ENCODE results near the gene PKN3. TPM values are rescaled to one million over a fixed set of nuclear protein-coding genes. Genes with fewer than 3 reads are reported as not detected.

Gene PKN3
- total RNA-seq, 1 donor from 2014 or later = 3.1 TPM

- Histone ChIP-seq H3K79me2 (ENCODE audit: insufficient read depth, low read length) (no peaks in the 10 kb centered on the region), H3K4me3 (ENCODE audit: insufficient read depth, low read depth, low read length) (no peak overlapping the region), H3K4me1 (ENCODE audit: insufficient read depth, low read length) (no peaks in the 10 kb centered on the region), H2AFZ (ENCODE audit: low read depth, low read length) (no peak overlapping the region), H4K20me1 (ENCODE audit: insufficient read depth, low read length) (no peaks in the 10 kb centered on the region), H3K27me3 (ENCODE audit: insufficient read depth, low read length) (no peaks in the 10 kb centered on the region), H3K27ac (ENCODE audit: low read depth, low read length) (no peak overlapping the region), H3K9ac (ENCODE audit: low read length) (no peak overlapping the region), H3K9me3 (ENCODE audit: insufficient read depth, low read depth, low read length) (no peaks in the 10 kb centered on the region), H3K4me2 (ENCODE audit: low read length) (no peak overlapping the region), H3K36me3 (ENCODE audit: insufficient read depth, low read length) (no peaks in the 10 kb centered on the region)
- Mint-ChIP-seq H3K27me3 (ENCODE audit: low read depth, unreplicated experiment) (no peaks in the 10 kb centered on the region), H3K9me3 (ENCODE audit: unreplicated experiment) (no peaks in the 10 kb centered on the region), H3K4me3 (ENCODE audit: unreplicated experiment) (no peak overlapping the region), H3K36me3 (ENCODE audit: low read depth, unreplicated experiment) (peaks cover 2% of the 10 kb centered on the region), H3K27ac (ENCODE audit: unreplicated experiment) (no peak overlapping the region), H3K4me1 (ENCODE audit: low read depth, unreplicated experiment) (peaks cover 2% of the 10 kb centered on the region)
- FAIRE-seq = no peak
- no peak for DNase-seq (ENCODE audit: low read depth)
- TF ChIP-seq EZH2 (IDR thresholded peaks at IDR 0.05; ENCODE audit: insufficient read depth, low read length) = no peak
Observed at GRCh38 chr9:128705051-128705965, 3.0 kb downstream of the PKN3 start.

GRCh38 chr9:128706045-128706444, 3.7 kb downstream of the PKN3 start:
- Histone ChIP-seq H3K27me3 (ENCODE audit: insufficient read depth, low read length) (no peaks in the 10 kb centered on the region), H3K27ac (ENCODE audit: low read depth, low read length) (no peak overlapping the region), H3K36me3 (ENCODE audit: insufficient read depth, low read length) (no peaks in the 10 kb centered on the region), H3K79me2 (ENCODE audit: insufficient read depth, low read length) (no peaks in the 10 kb centered on the region), H3K4me3 (ENCODE audit: insufficient read depth, low read depth, low read length) (no peak overlapping the region), H3K9ac (ENCODE audit: low read length) (no peak overlapping the region), H2AFZ (ENCODE audit: low read depth, low read length) (no peak overlapping the region), H4K20me1 (ENCODE audit: insufficient read depth, low read length) (no peaks in the 10 kb centered on the region), H3K4me2 (ENCODE audit: low read length) (no peak overlapping the region), H3K4me1 (ENCODE audit: insufficient read depth, low read length) (no peaks in the 10 kb centered on the region), H3K9me3 (ENCODE audit: insufficient read depth, low read depth, low read length) (no peaks in the 10 kb centered on the region)
- peaks cover 2% of the 10 kb centered on the region for H3K4me1 Mint-ChIP-seq (ENCODE audit: low read depth, unreplicated experiment)
- FAIRE-seq (no peak), DNase-seq (ENCODE audit: low read depth) (no peak)
- H3K9me3 Mint-ChIP-seq (ENCODE audit: unreplicated experiment) = no peaks in the 10 kb centered on the region
- H3K4me3 Mint-ChIP-seq (ENCODE audit: unreplicated experiment) = no peak overlapping the region
- TF ChIP-seq EZH2 (IDR thresholded peaks at IDR 0.05; ENCODE audit: insufficient read depth, low read length) (no peak), CTCF (IDR thresholded peaks at IDR 0.05; ENCODE audit: insufficient read depth, low read depth, low read length) (no peak)
- peaks cover 2% of the 10 kb centered on the region for H3K36me3 Mint-ChIP-seq (ENCODE audit: low read depth, unreplicated experiment)
- H3K27me3 Mint-ChIP-seq (ENCODE audit: low read depth, unreplicated experiment) = no peaks in the 10 kb centered on the region
- H3K27ac Mint-ChIP-seq (ENCODE audit: unreplicated experiment) = no peak overlapping the region

GRCh38 chr9:128706671-128707381, 4.5 kb downstream of the PKN3 start:
- Histone ChIP-seq H3K27me3 (ENCODE audit: insufficient read depth, low read length) (no peaks in the 10 kb centered on the region), H3K79me2 (ENCODE audit: insufficient read depth, low read length) (no peaks in the 10 kb centered on the region), H3K9me3 (ENCODE audit: insufficient read depth, low read depth, low read length) (no peaks in the 10 kb centered on the region), H3K36me3 (ENCODE audit: insufficient read depth, low read length) (no peaks in the 10 kb centered on the region), H3K27ac (ENCODE audit: low read depth, low read length) (no peak overlapping the region), H3K9ac (ENCODE audit: low read length) (no peak overlapping the region), H3K4me3 (ENCODE audit: insufficient read depth, low read depth, low read length) (no peak overlapping the region), H3K4me2 (ENCODE audit: low read length) (no peak overlapping the region), H4K20me1 (ENCODE audit: insufficient read depth, low read length) (no peaks in the 10 kb centered on the region), H2AFZ (ENCODE audit: low read depth, low read length) (no peak overlapping the region), H3K4me1 (ENCODE audit: insufficient read depth, low read length) (no peaks in the 10 kb centered on the region)
- Mint-ChIP-seq H3K27ac (ENCODE audit: unreplicated experiment) (no peak overlapping the region), H3K4me3 (ENCODE audit: unreplicated experiment) (no peak overlapping the region), H3K9me3 (ENCODE audit: unreplicated experiment) (no peaks in the 10 kb centered on the region), H3K4me1 (ENCODE audit: low read depth, unreplicated experiment) (peaks cover 2% of the 10 kb centered on the region), H3K27me3 (ENCODE audit: low read depth, unreplicated experiment) (no peaks in the 10 kb centered on the region), H3K36me3 (ENCODE audit: low read depth, unreplicated experiment) (peaks cover 2% of the 10 kb centered on the region)
- FAIRE-seq = no peak
- TF ChIP-seq CTCF (IDR thresholded peaks at IDR 0.05; ENCODE audit: insufficient read depth, low read depth, low read length) (no peak), EZH2 (IDR thresholded peaks at IDR 0.05; ENCODE audit: insufficient read depth, low read length) (no peak)
- no peak for DNase-seq (ENCODE audit: low read depth)
